NCI-H2081 (cell line): Measurements from ENCODE around the gene IL11RA.
A peak's percentile ranks its signal among the peaks of the same experiment; 100 is the strongest.

Experiments
- DNase-seq, 2 experiments: peaks; one replicate each; lab custom pipeline; 2025; lab: John Stamatoyannopoulos, UW

IL11RA gene

DNA sequence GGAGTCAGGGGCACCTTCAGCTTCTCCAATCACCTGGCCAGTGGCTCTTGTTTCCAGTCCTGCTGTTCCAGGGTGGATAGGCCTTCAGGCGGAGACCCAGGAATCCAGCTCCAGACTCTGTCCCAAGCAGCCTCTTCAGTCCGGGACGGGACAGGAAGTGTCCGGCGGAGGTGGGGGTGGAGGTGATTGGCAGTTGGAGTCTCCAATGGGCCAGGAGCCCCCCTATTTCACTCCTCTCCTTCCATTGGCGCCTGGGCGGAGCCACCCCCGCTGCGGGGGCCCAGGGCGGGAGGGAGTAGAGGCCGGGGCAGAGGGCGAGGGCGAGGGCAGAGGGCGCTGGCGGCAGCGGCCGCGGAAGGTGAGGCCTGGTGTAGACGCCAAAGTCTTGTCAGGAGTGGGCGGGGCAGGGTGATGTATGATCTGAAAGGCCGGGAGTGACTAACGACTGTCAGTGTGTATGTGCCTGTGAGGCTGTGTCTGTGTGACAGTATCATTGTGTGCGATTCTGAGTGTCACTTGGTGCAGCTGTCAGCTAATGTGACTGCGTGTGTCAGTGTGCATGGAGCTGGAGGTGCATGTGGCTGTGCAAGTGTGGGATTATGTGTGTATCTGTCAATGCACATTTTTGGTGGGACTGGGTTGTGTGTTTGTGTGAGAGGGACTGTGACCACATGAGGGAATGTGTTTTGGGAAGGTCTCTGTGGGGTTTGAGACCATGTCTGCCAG is at the start of gene IL11RA:
Gene IL11RA, plus strand, starts transcription at position 310 of the 726 bp plus-strand sequence. CDS start 3,033 bp downstream, outside the sequence.
- no peak for DNase-seq

DNA sequence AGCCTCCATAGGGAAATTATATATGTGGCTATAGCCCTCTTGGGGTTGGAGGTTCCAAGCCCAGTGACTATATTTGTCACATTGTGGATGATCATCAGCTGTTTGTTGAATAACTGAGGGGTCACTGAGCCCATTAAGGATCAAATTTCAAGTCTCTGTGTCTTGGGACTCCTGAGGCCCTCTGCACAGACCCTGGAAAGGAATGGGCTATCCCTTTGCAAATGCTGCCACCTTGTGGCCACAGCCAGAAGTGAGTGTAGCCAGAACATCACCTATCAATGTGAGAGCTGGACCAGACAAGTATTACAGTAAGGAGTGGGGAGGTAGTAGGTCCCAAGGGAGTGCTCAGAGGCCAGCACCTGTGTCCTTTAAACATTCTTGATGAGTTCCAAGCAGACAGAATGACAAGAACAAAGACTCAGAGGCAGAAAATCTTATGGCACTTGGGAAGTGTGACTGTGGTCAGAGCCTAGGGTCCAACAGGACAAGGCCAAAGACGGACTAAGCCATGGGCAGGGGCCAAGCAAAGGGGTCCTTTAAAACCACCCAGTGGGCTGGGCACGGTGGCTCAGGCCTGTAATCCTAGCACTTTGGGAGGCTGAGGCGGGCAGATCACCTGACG is 48.3 kb upstream of the IL11RA start:
- peak; percentile 74 to 83 for DNase-seq

DNA sequence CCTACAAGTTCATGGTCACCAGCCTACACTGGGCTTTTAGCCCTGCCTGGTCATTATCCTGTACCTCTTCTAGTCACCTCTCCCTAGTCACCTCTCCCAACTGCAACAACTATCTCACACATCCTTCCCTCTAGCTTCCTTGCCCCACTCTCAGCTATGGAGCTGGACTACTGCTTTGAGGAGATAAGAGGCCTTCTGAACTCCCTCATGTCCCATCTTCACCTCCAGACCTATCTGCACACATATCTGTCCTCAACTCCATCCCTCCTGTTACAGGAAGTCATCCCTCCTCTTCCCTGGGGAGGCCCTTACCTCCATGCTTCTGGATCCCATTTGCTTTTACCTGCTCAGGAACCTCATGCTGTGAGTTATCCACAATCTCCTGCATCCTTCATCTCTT is 45.8 kb upstream of the IL11RA start:
- no peak for DNase-seq

DNA sequence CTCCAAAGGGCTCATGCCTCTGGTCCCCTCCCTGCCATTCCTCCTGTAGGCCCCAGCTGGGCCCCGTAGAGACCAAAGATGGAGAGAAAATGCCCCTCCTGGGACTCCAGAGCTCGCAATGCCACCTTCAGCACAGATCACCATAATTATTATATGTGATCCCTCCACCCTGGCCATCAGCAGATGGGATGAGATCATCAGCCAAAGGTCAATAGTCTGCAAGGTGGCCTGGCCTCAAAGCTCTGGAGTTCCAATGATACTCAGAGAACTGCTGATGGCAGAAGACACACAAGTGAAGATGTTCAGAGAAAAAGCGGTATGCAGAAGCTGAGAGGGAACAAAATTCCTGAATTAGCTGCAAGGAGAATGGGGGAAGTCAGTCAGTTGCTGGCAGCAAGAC is 45.1 kb upstream of the IL11RA start:
- DNase-seq: no peak

DNA sequence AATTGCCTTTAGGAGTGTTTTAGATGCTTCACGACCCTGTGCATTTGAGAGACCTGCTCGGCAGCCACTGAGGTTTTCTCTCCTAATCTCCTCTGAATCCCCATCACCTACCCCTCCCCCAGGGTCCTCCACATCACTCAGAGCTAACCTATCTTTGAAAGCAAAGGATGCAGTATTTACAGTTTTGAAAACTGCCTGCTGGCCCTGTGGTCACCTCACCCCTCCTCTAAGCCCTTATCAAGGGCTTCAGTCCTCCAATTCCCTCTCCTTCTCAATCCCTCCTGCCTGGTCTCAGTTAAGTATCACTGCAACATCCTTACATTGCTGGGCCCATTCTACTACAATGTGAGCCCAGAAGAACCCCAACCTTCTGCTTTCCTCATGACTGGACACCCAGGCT is 44.7 kb upstream of the IL11RA start:
- no peak for DNase-seq

DNA sequence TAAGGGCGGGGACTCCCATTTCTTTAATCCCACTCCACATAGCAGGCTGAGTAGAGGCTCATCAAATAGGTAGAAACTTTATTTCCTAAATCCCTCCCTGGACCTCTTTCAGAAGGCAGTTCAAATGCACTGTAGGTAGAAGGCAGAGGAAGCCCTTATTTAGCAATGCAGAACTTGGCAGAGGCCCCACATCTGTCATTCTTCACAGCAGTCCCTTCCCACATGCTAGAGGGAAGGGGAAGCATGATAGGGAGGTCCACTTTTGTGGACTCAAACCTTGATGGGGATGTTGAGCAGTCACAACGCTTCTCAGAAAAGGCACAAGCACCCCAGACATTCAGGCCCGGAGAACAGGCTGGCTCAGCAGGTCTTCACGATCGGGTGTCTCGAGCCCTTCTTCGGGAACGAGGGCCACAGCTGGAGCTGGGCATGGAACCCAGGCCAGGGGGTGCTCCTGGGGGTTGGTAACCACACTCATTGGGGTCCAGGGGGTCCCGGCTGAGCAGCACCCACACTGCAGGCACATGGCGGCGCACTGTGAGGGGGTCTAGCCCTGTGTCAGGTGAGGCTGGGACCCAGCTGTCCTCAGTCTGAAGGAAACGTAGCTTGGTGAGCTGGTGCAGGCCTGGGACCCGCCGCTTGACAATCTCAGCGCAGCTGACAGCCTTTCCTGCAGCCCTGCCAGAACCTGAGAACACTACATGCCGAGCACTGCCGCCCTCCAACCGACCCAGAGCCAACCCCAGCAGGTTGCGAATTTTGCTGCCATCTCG is 41.4 kb upstream of the IL11RA start:
- peak in 1 of 2 experiments; percentile 30 for DNase-seq

DNA sequence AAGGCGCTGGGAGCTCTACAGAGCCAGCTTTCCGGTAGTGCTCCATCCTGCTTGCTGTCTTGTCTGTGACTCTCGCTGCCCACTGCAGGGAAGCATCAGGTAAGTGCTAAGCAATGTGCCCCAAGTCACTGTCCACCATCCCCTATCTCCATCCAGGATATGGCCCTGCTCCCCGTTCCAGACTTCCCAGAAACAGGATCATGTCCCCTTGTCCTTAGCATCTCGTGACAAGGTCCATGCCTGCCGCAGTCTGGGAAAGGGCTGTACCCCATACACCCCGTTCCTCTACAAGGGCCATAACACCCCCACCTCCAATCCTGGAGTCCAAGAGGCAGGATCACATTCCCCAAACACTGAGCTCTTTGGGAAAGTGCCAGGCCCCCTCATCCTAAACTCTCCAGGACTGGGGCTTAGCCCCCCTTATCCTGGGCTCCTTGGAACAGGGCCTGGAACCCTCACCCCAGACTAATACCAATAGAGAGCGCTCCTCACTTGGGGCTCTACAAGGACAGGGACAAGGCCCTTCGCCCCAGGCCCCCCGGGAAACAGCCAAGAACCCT is 40.7 kb upstream of the IL11RA start:
- no peak for DNase-seq

GRCh38 chr9:34611811-34612787 is 39.9 kb upstream of the IL11RA start, which contains the start of gene RPP25L:
TSS of gene RPP25L (minus strand) at chr9:34612097. CDS start at chr9:34611296, 801 bp downstream.
- peak; percentile 82 to 89 for DNase-seq

DNA sequence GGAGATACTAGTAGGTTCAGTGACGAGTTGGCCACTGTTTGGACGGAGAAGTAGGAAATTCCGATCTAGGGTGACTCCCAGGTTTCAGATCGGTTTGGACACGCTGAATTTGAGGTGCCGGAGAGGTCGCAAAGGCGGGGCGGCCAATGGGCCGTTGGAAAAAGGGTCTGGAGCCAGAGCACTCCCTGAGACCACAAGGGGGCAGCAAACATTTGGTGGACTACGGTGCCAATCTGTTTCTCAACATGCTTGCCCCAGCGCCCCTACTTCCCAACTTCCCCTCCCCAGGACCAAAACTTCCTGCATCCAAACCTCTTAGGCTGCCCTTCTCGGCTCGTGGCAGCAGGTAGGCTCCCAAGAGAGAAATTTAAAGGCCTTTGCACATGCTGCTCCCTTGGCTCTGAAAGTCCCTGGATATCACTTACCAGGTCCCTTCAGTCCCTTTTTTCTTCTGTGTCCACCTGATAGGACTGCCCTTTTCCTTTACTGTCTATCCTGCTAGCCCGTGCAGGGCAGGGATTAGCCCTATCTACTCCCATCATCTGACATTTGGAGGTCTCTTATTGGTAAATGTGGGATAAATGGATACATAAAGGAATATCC is 39.1 kb upstream of the IL11RA start:
- DNase-seq: peak; percentile 83 to 85

DNA sequence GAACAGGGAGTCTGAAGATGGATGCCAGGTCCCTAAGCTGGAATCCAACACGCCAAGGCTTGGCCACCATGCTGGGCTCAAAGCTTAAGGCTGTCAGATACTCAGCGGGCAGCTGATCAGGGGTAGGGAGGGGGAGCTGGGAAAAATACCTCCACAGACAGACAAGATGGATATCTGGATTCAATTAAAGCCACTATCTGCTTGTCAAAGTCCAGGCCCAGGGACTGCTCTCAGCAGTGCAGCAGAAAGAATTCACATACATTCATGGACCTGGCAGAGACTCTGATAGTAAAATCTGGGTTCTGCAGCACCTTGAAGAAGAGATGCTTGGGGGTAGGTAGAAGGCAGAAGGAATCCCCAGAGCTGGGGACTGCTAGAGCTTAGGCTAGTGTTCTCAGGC is 36.9 kb upstream of the IL11RA start:
- no peak for DNase-seq

- peak; percentile 96 to 99 for DNase-seq
Observed at GRCh38 chr9:34620061-34620994, 31.7 kb upstream of the IL11RA start, which contains the start of gene DCTN3. TSS of gene DCTN3 (minus strand) at chr9:34620495. CDS start at chr9:34620464, 31 bp downstream.

DNA sequence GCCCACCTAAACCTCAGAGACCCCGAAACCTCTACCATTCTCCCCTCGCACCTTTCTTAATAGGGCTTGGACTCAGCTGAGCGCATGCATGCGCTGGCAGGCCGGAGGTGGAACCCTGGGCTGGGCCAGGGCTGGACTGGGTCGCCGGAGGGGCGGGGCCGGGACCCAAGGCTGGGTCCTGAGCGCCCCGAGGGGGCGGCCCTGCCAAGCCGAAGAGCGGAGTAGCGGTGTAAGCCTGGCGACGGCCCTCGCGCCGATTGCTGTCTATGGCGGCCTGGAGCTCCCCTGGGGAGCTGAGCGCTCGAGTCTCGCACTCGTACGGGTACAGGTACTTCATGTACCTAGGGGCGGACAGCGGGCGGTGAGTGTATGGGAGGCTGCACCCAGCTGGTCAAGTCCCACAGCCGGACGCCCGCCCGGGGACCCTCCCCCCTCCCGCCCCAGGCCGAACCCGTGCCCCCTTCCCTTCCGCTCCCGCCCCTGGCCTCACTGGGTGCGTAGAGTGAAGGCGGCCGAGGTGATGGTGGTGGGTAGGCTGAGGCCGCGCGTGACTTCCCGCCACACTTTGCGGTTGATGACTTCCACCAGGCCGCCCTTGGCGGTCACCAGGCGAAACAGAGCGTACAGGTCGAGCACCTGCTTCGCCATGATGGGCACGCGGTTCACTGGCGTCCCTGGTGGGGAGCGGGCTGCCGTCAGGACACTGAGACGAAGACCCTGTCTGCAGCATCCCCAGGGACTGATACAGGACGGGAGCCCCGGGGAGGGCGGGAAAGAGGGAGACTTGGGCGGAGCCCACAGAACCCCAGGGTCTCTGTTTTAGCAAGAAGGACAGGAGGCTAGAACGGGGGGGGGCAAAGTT is 28.4 kb upstream of the IL11RA start:
- no peak for DNase-seq

DNA sequence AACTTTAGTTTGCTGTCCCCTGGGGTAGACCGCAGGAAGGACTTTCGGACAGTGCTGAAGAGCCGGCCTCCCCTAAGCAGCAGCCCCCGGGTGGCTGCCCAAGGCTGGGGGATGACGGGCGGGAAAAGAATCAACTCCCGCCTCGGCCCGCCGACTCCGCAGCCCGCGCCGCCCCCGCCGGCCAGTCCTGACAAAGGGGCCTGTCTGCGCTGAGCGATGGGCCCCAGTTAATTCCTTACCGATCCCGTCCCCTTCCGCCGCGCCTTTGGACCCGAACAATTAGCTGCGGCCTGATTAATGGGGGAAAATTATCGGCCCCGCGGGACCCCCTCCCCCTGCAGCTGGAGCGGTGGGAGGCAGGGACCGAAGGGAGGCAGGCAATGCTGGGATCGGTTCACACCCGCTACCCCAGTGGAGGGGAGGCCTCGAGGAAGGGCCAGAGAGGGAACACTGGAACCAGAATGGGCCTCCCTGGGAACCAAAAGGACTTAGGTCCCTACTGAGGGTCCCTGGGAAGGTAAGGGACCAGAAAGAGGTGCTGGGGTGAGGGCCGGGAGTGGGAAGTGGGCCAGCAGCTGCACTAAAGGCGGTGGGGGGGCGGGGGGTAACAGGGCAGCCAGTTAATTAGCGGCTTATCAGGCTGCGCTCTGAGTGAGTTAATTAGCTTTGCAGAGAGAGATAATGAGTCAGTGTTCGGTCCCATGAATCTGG is 27.4 kb upstream of the IL11RA start:
- no peak for DNase-seq

DNA sequence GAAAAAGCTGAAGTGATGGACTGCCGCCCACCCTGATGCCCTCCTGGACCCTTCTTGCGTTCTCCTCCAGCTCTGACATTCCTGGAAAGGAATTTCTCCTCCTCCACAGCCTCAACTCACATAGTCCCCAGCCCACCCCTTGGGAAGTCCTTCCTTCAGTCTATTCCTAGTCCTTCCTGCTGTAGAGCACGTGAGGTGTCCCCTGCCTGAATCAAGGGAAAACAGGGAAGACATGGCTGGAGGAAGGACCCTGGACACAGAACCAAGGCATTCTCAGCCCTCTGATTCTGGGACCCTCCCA is 26.8 kb upstream of the IL11RA start:
- DNase-seq: no peak

- DNase-seq: no peak
Observed at GRCh38 chr9:34627716-34628655, 24.0 kb upstream of the IL11RA start.

GRCh38 chr9:34628656-34629490 is 23.1 kb upstream of the IL11RA start, which contains the start of gene ARID3C:
TSS of gene ARID3C (minus strand) at chr9:34629066. CDS start at chr9:34628014, 1,052 bp downstream.
- DNase-seq: peak; percentile 22 to 58
